Endothelial cell of umbilical vein (primary cell): Measurements from ENCODE around the gene PRLR. TPM values are rescaled to one million over a fixed set of nuclear protein-coding genes. Genes with fewer than 3 reads are reported as not detected.

ENCODE experiments used
- BruUV-seq: library from RNA; stranded (reverse); fragments of 400-500 nt; replicated peaks from 2 replicates; lab custom pipeline; 2021; lab: Mats Ljungman, UMichigan
- CTCF ChIA-PET: fragments of 300-600, 350-600 bp; sonication (Branson Sonifier 250); formaldehyde crosslinking; loops from one replicate; lab custom pipeline; 2021; ENCODE audit warnings: antibody characterized with exemption, inconsistent platforms; lab: Charles Lee
- POLR2A ChIA-PET: fragments of 300-600, 350-600 bp; sonication (Branson Sonifier 250); formaldehyde crosslinking; loops from one replicate; lab custom pipeline; 2021; ENCODE audit warnings: antibody characterized with exemption, inconsistent platforms; lab: Charles Lee
- DNase-seq: peaks from one replicate; pipeline ENCODE4 v3.0.0-alpha.2; 2011; ENCODE audit warnings: low read depth, low spot score
- FAIRE-seq: peaks from 2 replicates; lab custom pipeline; 2011; peaks lifted over from hg19 to GRCh38; lab: Jason Lieb, UNC
- H2AFZ ChIP-seq: 2 replicates; pipeline ENCODE4 v1.6.0; 2012; ENCODE audit warnings: low read depth, low read length, control low read depth, inconsistent platforms
- H3K27ac ChIP-seq: 2 replicates; pipeline ENCODE4 v1.5.1; 2011; ENCODE audit warnings: low read depth, mild to moderate bottlenecking, control low read depth, low read length, moderate library complexity; ENCODE audit not compliant: insufficient read depth
- H3K27me3 ChIP-seq, 2 experiments: 2 replicates each; pipeline versions ENCODE4 v1.6.0 to v1.6.1; 2011; ENCODE audit warnings: low read length in 2 of 2, mixed read lengths in 1 of 2; ENCODE audit not compliant: control insufficient read depth in 2 of 2, insufficient read depth in 2 of 2
- H3K36me3 ChIP-seq, 2 experiments: 2 replicates in 1 of 2; 3 replicates in 1 of 2; pipeline ENCODE4 v1.5.1; 2011; ENCODE audit warnings: low read length in 2 of 2, mild to moderate bottlenecking in 1 of 2, moderate library complexity in 1 of 2; ENCODE audit not compliant: control insufficient read depth in 2 of 2, insufficient read depth in 2 of 2; ENCODE audit errors: extremely low read depth in 1 of 2
- H3K4me1 ChIP-seq: 3 replicates; pipeline ENCODE4 v1.5.1; 2011; ENCODE audit warnings: mild to moderate bottlenecking, low read length; ENCODE audit not compliant: control insufficient read depth, insufficient read depth; ENCODE audit errors: extremely low read depth
- H3K4me2 ChIP-seq: 2 replicates; pipeline ENCODE4 v1.6.1; 2011; ENCODE audit warnings: low read length, control low read depth, mixed read lengths; ENCODE audit not compliant: insufficient read depth
- H3K4me3 ChIP-seq, 3 experiments: fragments of 200-600 bp in 1 of 3; sonication (generic), shearing (Covaris generic) in 1 of 3; replicated peaks in 1 of 3; 2 replicates each; pipeline ENCODE4 v1.5.1; 2011 to 2016; ENCODE audit warnings: control low read depth in 3 of 3, low read length in 3 of 3, mild to moderate bottlenecking in 2 of 3, inconsistent platforms in 1 of 3, low read depth in 1 of 3, moderate library complexity in 1 of 3; ENCODE audit not compliant: insufficient read depth in 1 of 3
- H3K79me2 ChIP-seq: 2 replicates; pipeline ENCODE4 v1.6.0; 2012; ENCODE audit warnings: low read length, inconsistent platforms; ENCODE audit not compliant: control insufficient read depth, insufficient read depth
- H3K9ac ChIP-seq: replicated peaks from 2 replicates; pipeline ENCODE3; 2011; ENCODE audit warnings: low read length, control low read depth; ENCODE audit not compliant: insufficient read depth; ENCODE audit errors: extremely low read depth
- H3K9me1 ChIP-seq: replicated peaks from 3 replicates; pipeline ENCODE4 v1.6.0; 2011; ENCODE audit warnings: mild to moderate bottlenecking, low read length; ENCODE audit not compliant: control insufficient read depth, insufficient read depth; ENCODE audit errors: extremely low read depth
- H3K9me3 ChIP-seq: replicated peaks from 2 replicates; pipeline ENCODE4 v1.5.1; 2012; ENCODE audit warnings: low read length, inconsistent platforms; ENCODE audit not compliant: control insufficient read depth, insufficient read depth
- H4K20me1 ChIP-seq: replicated peaks from 2 replicates; pipeline ENCODE3; 2011; ENCODE audit warnings: mild to moderate bottlenecking, low read length; ENCODE audit not compliant: control insufficient read depth, insufficient read depth; ENCODE audit errors: extremely low read depth
- EZH2 ChIP-seq: IDR thresholded peaks from 2 replicates; pipeline ENCODE4 v1.6.1; 2012; ENCODE audit warnings: borderline replicate concordance, low read depth, mild to moderate bottlenecking, moderate library complexity, low read length, inconsistent platforms; ENCODE audit not compliant: severe bottlenecking
- FOS ChIP-seq: IDR thresholded peaks from 2 replicates; pipeline ENCODE4 v1.6.1; 2011; ENCODE audit warnings: mild to moderate bottlenecking, low read length, moderate library complexity, borderline replicate concordance; ENCODE audit not compliant: insufficient read depth
- GATA2 ChIP-seq: IDR thresholded peaks from 2 replicates; pipeline ENCODE4 v1.7.0; 2011; ENCODE audit warnings: low read depth, mild to moderate bottlenecking, moderate library complexity, mixed read lengths, low read length; ENCODE audit not compliant: insufficient read length, insufficient read depth
- JUN ChIP-seq: IDR thresholded peaks from 2 replicates; pipeline ENCODE4 v1.6.1; 2011; ENCODE audit warnings: borderline replicate concordance, low read depth; ENCODE audit not compliant: insufficient read length, insufficient read depth
- MYC ChIP-seq: IDR thresholded peaks from one replicate; pipeline ENCODE4 v1.6.1; 2011; ENCODE audit warnings: mild to moderate bottlenecking, low read depth, low read length
- POLR2A ChIP-seq: IDR thresholded peaks from 2 replicates; pipeline ENCODE4 v1.6.1; 2012; ENCODE audit warnings: low read depth, mild to moderate bottlenecking, control low read depth, low read length
- POLR2AphosphoS5 ChIP-seq: IDR thresholded peaks from 2 replicates; pipeline ENCODE4 v1.6.1; 2012; ENCODE audit warnings: low read depth, mild to moderate bottlenecking, control low read depth, low read length, moderate library complexity; ENCODE audit not compliant: insufficient read depth
- dilution Hi-C: fragments of 300-500 bp; cut with MboI; formaldehyde crosslinking; loops from one replicate; pipeline ENCODE4 v1.15.0; 2019; ENCODE audit warnings: low sequenced_read_pairs; ENCODE audit not compliant: extremely low pct_ligation_motif_present
- intact Hi-C: fragments of 100-400 bp; cut with micrococcal nuclease; formaldehyde crosslinking; loops from one replicate; pipeline ENCODE4 v1.10.0; 2022
- polyA plus RNA-seq, 4 experiments: library from polyadenylated mRNA; depleted of rRNA in 3 of 4; stranded (reverse) in 3 of 4; unstranded in 1 of 4; fragments of >200 nt; gene quantifications; 2 replicates each; pipeline versions ENCODE4 v1.2.1 to v1.2.3, GENCODE V29; 2011 to 2012; ENCODE audit warnings: missing spikeins in 1 of 4
- total RNA-seq: library from RNA; stranded (reverse); gene quantifications from 2 replicates; pipeline ENCODE4 v1.2.3, GENCODE V29; 2021
- TF ChIP-seq, protein P1 (sequence below), 2 donors: IDR thresholded peaks; 1 replicate in 1 of 2; 2 replicates in 1 of 2; pipeline ENCODE4 v1.5.1; 2011; ENCODE audit warnings: low read length in 2 of 2, mild to moderate bottlenecking in 2 of 2, moderate library complexity in 2 of 2, control low read depth in 1 of 2, inconsistent platforms in 1 of 2, low read depth in 1 of 2; ENCODE audit not compliant: insufficient read depth in 1 of 2; ENCODE audit errors: extremely low read depth in 1 of 2
- TF ChIP-seq, protein P2 (sequence below): IDR thresholded peaks from 2 replicates; pipeline ENCODE4 v1.6.1; 2011; ENCODE audit not compliant: insufficient read depth, insufficient read length

Gene PRLR
- total and polyA plus RNA-seq, 2 donors (not counting 3 experiments of a cell fraction or from before 2014, with no cell fraction given): not detected

DNA sequence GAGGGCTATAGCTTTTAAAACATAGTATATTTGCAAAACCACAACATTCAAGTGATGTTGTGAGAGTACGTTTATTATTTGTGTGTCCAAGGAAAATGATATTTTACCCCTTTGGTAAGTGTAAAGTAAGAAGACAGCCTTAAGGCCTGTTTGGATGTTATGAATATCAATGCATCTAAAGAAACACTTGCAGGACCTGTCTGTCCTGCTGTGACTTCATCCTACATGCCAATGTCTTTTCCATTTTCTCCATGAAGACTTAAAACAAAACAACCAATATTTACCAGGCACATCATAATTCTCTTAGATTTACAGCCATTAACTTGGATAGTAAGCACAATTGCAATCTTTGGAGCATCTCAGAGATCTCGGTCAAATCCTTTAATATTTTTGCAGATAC is 29.0 kb downstream of the PRLR start:
- H4K20me1 ChIP-seq: no peaks in the 10 kb centered on the region
- H3K9me1 ChIP-seq: peaks cover 3% of the 10 kb centered on the region
- dilution Hi-C loops: no loop called here
- no peaks in the 10 kb centered on the region for H3K36me3 ChIP-seq
- no peak overlapping the region for H3K4me2 ChIP-seq
- H3K27me3 ChIP-seq: peaks cover 2% of the 10 kb centered on the region in 2 experiments
- no peak for DNase-seq
- no peaks in the 10 kb centered on the region for H3K79me2 ChIP-seq
- H3K9me3 ChIP-seq: no peaks in the 10 kb centered on the region
- no peak overlapping the region for H2AFZ ChIP-seq
- H3K9ac ChIP-seq: no peak overlapping the region
- no peak for FAIRE-seq
- TF ChIP-seq, protein P1, sequence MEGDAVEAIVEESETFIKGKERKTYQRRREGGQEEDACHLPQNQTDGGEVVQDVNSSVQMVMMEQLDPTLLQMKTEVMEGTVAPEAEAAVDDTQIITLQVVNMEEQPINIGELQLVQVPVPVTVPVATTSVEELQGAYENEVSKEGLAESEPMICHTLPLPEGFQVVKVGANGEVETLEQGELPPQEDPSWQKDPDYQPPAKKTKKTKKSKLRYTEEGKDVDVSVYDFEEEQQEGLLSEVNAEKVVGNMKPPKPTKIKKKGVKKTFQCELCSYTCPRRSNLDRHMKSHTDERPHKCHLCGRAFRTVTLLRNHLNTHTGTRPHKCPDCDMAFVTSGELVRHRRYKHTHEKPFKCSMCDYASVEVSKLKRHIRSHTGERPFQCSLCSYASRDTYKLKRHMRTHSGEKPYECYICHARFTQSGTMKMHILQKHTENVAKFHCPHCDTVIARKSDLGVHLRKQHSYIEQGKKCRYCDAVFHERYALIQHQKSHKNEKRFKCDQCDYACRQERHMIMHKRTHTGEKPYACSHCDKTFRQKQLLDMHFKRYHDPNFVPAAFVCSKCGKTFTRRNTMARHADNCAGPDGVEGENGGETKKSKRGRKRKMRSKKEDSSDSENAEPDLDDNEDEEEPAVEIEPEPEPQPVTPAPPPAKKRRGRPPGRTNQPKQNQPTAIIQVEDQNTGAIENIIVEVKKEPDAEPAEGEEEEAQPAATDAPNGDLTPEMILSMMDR (IDR thresholded peaks at IDR 0.05; ENCODE audit: extremely low read depth in 1 of 2, insufficient read depth in 1 of 2, low read depth in 1 of 2, low read length in 2 of 2): no peak
- TF ChIP-seq EZH2 (no peak), GATA2 (no peak), JUN (no peak), POLR2AphosphoS5 (no peak), FOS (no peak), MYC (no peak), POLR2A (no peak)
- TF ChIP-seq, protein P2, sequence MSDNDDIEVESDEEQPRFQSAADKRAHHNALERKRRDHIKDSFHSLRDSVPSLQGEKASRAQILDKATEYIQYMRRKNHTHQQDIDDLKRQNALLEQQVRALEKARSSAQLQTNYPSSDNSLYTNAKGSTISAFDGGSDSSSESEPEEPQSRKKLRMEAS: no peak
- H3K4me3 ChIP-seq: no peak overlapping the region
- CTCF ChIA-PET: no interaction called here
- BruUV-seq: no TSS peak
- no peaks in the 10 kb centered on the region for H3K4me1 ChIP-seq
- intact Hi-C loops: no loop called here
- POLR2A ChIA-PET: no interaction called here
- H3K27ac ChIP-seq: no peak overlapping the region
